IMR-90 (cell line): Measurements from ENCODE around the gene FHAD1. TPM values are rescaled to one million over a fixed set of nuclear protein-coding genes. Genes with fewer than 3 reads are reported as not detected.

ENCODE experiments used
- ATAC-seq: fragments of 200-7000 bp; cut with Tn5 transposase; 2 replicates; pipeline ENCODE4 v1.9.1; 2020; ENCODE audit warnings: low read depth, mild to moderate bottlenecking, moderate library complexity
- BruUV-seq: library from RNA; stranded (reverse); fragments of 400-500 nt; replicated peaks from 2 replicates; lab custom pipeline; 2021; lab: Mats Ljungman, UMichigan
- CTCF ChIA-PET: fragments of 300-600 bp; formaldehyde crosslinking; extraction: SDS; loops from one replicate; lab custom pipeline; 2021; ENCODE audit warnings: antibody characterized with exemption; lab: Yijun Ruan, JAX
- POLR2A ChIA-PET: fragments of 300-600 bp; sonication (Branson Sonifier 250); formaldehyde crosslinking; loops from one replicate; lab custom pipeline; 2022; ENCODE audit warnings: antibody characterized with exemption; ENCODE audit not compliant: unreplicated experiment; lab: Charles Lee
- DNase-seq: peaks from one replicate; pipeline ENCODE4 v3.0.0; 2013
- H2AFZ ChIP-seq: replicated peaks from 2 replicates; pipeline ENCODE3; 2013; ENCODE audit warnings: low read length, mild to moderate bottlenecking; ENCODE audit not compliant: poor library complexity
- H2AK5ac ChIP-seq: 2 replicates; pipeline ENCODE4 v1.6.1; 2013; ENCODE audit warnings: low read depth, low read length, inconsistent platforms
- H2AK9ac ChIP-seq: replicated peaks from 2 replicates; pipeline ENCODE3; 2013; ENCODE audit warnings: mild to moderate bottlenecking, low read depth, low read length, moderate library complexity; ENCODE audit not compliant: poor library complexity
- H2BK120ac ChIP-seq: 2 replicates; pipeline ENCODE4 v1.6.1; 2013; ENCODE audit warnings: low read depth, low read length, inconsistent platforms
- H2BK15ac ChIP-seq: 3 replicates; pipeline ENCODE4 v1.6.1; 2013; ENCODE audit warnings: low read depth, low read length, inconsistent platforms
- H2BK20ac ChIP-seq: 2 replicates; pipeline ENCODE4 v1.6.1; 2013; ENCODE audit warnings: low read depth, mild to moderate bottlenecking, inconsistent platforms, low read length, moderate library complexity
- H2BK5ac ChIP-seq: 2 replicates; pipeline ENCODE4 v1.6.1; 2013; ENCODE audit warnings: mild to moderate bottlenecking, low read depth, low read length, inconsistent platforms; ENCODE audit not compliant: poor library complexity, severe bottlenecking
- H3K14ac ChIP-seq: replicated peaks from 2 replicates; pipeline ENCODE4 v1.6.1; 2013; ENCODE audit warnings: low read depth, low read length, inconsistent platforms
- H3K18ac ChIP-seq: 2 replicates; pipeline ENCODE4 v1.6.1; 2013; ENCODE audit warnings: low read depth, low read length, control low read depth
- H3K23ac ChIP-seq: 2 replicates; pipeline ENCODE4 v1.6.1; 2013; ENCODE audit warnings: low read depth, low read length, inconsistent platforms
- H3K27ac ChIP-seq: 2 replicates; pipeline ENCODE4 v1.5.1; 2013; ENCODE audit warnings: mild to moderate bottlenecking, control low read depth, low read length; ENCODE audit not compliant: insufficient read depth
- H3K27me3 ChIP-seq: 2 replicates; pipeline ENCODE4 v1.6.1; 2013; ENCODE audit warnings: low read length; ENCODE audit not compliant: control insufficient read depth, insufficient read depth
- H3K36me3 ChIP-seq: 2 replicates; pipeline ENCODE4 v1.6.1; 2013; ENCODE audit warnings: low read length, mixed read lengths; ENCODE audit not compliant: control insufficient read depth, insufficient read depth
- H3K4ac ChIP-seq: 2 replicates; pipeline ENCODE4 v1.6.1; 2013; ENCODE audit warnings: low read depth, low read length, inconsistent platforms
- H3K4me1 ChIP-seq: 2 replicates; pipeline ENCODE4 v1.6.1; 2013; ENCODE audit warnings: low read length, mixed read lengths; ENCODE audit not compliant: control insufficient read depth, insufficient read depth
- H3K4me2 ChIP-seq: 2 replicates; pipeline ENCODE4 v1.6.1; 2013; ENCODE audit warnings: low read depth, mild to moderate bottlenecking, control low read depth, low read length, moderate library complexity
- H3K4me3 ChIP-seq: 2 replicates; pipeline ENCODE4 v1.5.1; 2013; ENCODE audit warnings: low read depth, mild to moderate bottlenecking, control low read depth, low read length, moderate library complexity; ENCODE audit not compliant: insufficient read depth
- H3K56ac ChIP-seq: 2 replicates; pipeline ENCODE4 v1.6.1; 2013; ENCODE audit warnings: low read length, inconsistent platforms; ENCODE audit not compliant: insufficient read depth; ENCODE audit errors: extremely low read depth
- H3K79me1 ChIP-seq, 2 experiments: 2 replicates each; pipeline ENCODE4 v1.6.1; 2013; ENCODE audit warnings: low read length in 2 of 2, inconsistent platforms in 1 of 2, low read depth in 1 of 2
- H3K9ac ChIP-seq: 2 replicates; pipeline ENCODE4 v1.6.1; 2013; ENCODE audit warnings: low read depth, low read length, control low read depth
- H3K9me1 ChIP-seq: 2 replicates; pipeline ENCODE4 v1.6.1; 2013; ENCODE audit warnings: low read length, inconsistent platforms; ENCODE audit not compliant: insufficient read depth
- H3K9me3 ChIP-seq: 2 replicates; pipeline ENCODE4 v1.6.1; 2013; ENCODE audit warnings: low read length; ENCODE audit not compliant: control insufficient read depth, insufficient read depth
- H4K20me1 ChIP-seq: 2 replicates; pipeline ENCODE4 v1.6.1; 2013; ENCODE audit warnings: low read length, inconsistent platforms; ENCODE audit not compliant: insufficient read depth
- H4K5ac ChIP-seq: 2 replicates; pipeline ENCODE4 v1.6.1; 2013; ENCODE audit warnings: mild to moderate bottlenecking, low read depth, low read length, control low read depth
- H4K8ac ChIP-seq, 2 experiments: 2 replicates each; pipeline ENCODE4 v1.6.1; 2013; ENCODE audit warnings: low read depth in 2 of 2, low read length in 2 of 2, control low read depth in 1 of 2, inconsistent platforms in 1 of 2
- H4K91ac ChIP-seq: 2 replicates; pipeline ENCODE4 v1.6.1; 2013; ENCODE audit warnings: low read depth, low read length, inconsistent platforms; ENCODE audit not compliant: insufficient read depth
- POLR2A ChIP-seq: IDR thresholded peaks from 2 replicates; pipeline ENCODE4 v1.6.1; 2012; ENCODE audit warnings: mild to moderate bottlenecking, low read depth, low read length
- WGBS, 2 experiments: methylation state at CpG; one replicate each; pipeline versions ENCODE4 v1.1.5 to v1.1.7; 2013; ENCODE audit warnings: missing lambda C conversion rate in 2 of 2; ENCODE audit not compliant: insufficient read length in 1 of 2; ENCODE audit errors: extremely low coverage in 2 of 2; 5-methylcytosine and 5-hydroxymethylcytosine counted together
- dilution Hi-C: fragments of 300-500 bp; cut with HindIII; formaldehyde crosslinking; loops from one replicate; pipeline ENCODE4 v1.14.3; 2018; ENCODE audit warnings: low sequenced_read_pairs; ENCODE audit not compliant: unreplicated experiment
- in situ Hi-C: fragments of 300-500 bp; cut with MboI; formaldehyde crosslinking; loops from 3 replicates; pipeline ENCODE4 v1.14.3; 2019; ENCODE audit warnings: low sequenced_read_pairs, inconsistent platforms, mixed read lengths
- intact Hi-C: fragments of 100-400 bp; cut with micrococcal nuclease; formaldehyde crosslinking; loops from 2 replicates; pipeline ENCODE4 v1.10.0; 2022
- polyA plus RNA-seq, 3 experiments: library from polyadenylated mRNA; depleted of rRNA; stranded (reverse); fragments of >200 nt; gene quantifications; 2 replicates each; pipeline ENCODE4 v1.2.3, GENCODE V29; 2012; ENCODE audit warnings: low replicate concordance in 1 of 3
- total RNA-seq: library from RNA; depleted of rRNA; stranded (reverse); fragments of >200 nt; gene quantifications from 2 replicates; pipeline ENCODE4 v1.2.3, GENCODE V29; 2012

The FHAD1 gene
- total and polyA plus RNA-seq, 2 of the 4 experiments (the other 2 are of a cell fraction), result not detected

DNA sequence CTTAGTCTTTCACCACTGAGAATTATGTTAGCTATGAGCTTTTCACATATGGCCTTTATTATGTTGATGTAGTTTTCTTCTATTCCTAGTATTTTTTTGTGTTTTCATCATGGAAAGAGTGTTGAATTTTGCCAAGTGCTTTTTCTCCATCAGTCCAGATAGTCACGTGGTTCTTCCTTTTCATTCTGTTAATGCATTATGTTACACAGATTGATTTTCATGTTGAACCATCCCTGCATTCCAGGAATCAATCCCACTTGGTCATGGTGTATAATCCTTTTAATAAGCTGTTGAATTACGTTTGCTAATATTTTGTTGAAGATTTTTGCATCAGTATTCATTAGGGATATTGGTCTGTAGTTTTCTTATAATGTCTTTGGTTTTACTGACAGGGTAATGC, 17.7 kb downstream of the FHAD1 start:
- no peak overlapping the region for H2AFZ ChIP-seq
- POLR2A ChIA-PET, result no interaction called here
- CTCF ChIA-PET, result interaction anchor here (0.8 kb wide), 1 partner anchor 112 kb away, joined by 3 read pairs; no protein-coding TSS in a partner anchor

More for the DNA sequence above, 17.7 kb downstream of the FHAD1 start:
- peaks cover 5% of the 10 kb centered on the region; the same call in 1 of the 2 replicates for H3K9me1 ChIP-seq
- H3K14ac ChIP-seq, result no peak overlapping the region
- in situ Hi-C loops, result no loop called here
- no peaks in the 10 kb centered on the region for H3K36me3 ChIP-seq
- H3K27me3 ChIP-seq, result no peaks in the 10 kb centered on the region; the same call in 1 of the 2 replicates
- no peak for DNase-seq
- no TSS peak for BruUV-seq
- no peak overlapping the region for H4K5ac ChIP-seq
- no peak overlapping the region for H2BK5ac ChIP-seq
- WGBS, 2 experiments, result 40% methylated on average over 1 of the region's 2 CpGs; no CpG with 5 or more reads in 1 of the 2 experiments
- ATAC-seq, result no peak
- no peaks in the 10 kb centered on the region for H3K79me1 ChIP-seq
- H4K91ac ChIP-seq, result no peak overlapping the region
- no peak overlapping the region for H4K8ac ChIP-seq
- no peak overlapping the region for H3K4me2 ChIP-seq
- H3K4me1 ChIP-seq, result peaks cover 3% of the 10 kb centered on the region; the same call in 1 of the 2 replicates
- no peak overlapping the region for H2BK120ac ChIP-seq
- no peak overlapping the region for H2AK9ac ChIP-seq
- H2BK15ac ChIP-seq, result no peak overlapping the region
- no peak overlapping the region for H3K23ac ChIP-seq
- intact Hi-C loops, result no loop called here
- no peak for TF ChIP-seq POLR2A
- no peak overlapping the region for H3K4me3 ChIP-seq
- H3K9ac ChIP-seq, result no peak overlapping the region
- H4K20me1 ChIP-seq, result no peaks in the 10 kb centered on the region
- no peak overlapping the region for H2BK20ac ChIP-seq
- H3K18ac ChIP-seq, result no peak overlapping the region
- no peak overlapping the region for H3K56ac ChIP-seq
- no peak overlapping the region for H2AK5ac ChIP-seq
- no peak overlapping the region for H3K27ac ChIP-seq
- dilution Hi-C loops, result no loop called here
- no peaks in the 10 kb centered on the region for H3K9me3 ChIP-seq
- H3K4ac ChIP-seq, result no peak overlapping the region
